ENCODE results near the gene SEPTIN11.

SEPTIN11 gene

GRCh38 chr4:76981644-76982043 is 32.1 kb downstream of the SEPTIN11 start:
- no peak for DNase-seq

DNA sequence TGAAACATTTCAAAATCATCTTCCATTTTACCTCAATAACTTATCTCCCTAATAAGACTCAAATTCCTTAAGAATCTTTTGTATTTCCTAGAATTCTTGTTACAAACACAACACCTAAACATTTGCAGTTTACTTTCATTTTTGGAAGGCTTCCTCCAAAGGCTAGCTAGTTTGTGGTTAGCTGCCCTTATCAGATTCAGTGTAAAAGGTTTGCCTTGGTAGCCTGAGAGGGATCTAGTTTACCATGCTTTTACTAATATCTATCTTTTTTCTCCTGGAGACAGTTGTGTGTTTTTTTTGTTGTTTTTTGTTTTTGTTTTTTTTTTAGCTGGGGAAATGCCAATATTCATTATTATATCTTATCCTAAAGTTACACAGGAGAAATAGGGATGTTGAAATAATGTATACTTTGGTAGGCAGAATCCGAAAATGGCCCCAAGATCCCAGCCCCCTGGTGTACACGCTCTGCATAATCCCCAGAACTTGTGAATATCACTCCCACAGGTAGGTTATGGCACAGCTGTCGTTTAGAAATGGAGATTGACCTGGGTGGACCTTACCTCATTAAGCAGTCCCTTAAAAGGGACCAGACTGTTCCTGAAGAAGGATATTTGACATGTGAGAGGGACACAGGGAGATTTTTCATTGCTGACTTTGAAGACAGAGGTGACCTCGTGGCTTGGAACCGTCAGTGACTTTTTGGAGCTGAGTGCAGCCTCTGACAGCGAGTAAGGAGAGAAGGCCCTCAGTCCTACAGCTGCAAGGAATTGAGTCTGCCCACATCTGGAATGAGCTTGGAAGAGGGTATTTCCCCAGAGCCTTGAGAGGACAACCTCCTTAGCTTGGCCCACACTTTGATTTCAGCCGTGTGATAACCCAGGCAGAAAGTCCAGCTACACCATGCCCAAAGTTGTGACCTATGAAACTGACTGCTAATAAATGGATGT is 33.4 kb downstream of the SEPTIN11 start:
- DNase-seq, result no peak

DNA sequence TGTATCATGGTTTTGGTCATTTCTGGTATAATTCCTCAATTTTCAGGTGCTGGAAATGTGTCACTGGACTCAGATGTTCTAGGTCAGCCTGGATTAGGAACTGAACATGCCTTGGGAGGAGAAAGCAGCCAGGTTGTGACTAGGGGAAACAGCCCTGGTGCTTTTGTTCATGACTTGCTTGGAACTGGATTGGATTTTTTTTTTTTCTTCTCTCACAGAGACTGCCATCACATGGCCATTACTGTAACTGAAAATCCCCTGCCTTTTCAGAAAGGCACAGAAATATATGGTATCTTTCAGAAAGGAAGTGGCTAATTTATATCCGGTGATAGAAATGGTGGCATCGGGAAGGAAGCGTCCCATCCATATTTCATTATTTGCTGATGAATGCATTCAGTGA is 34.6 kb downstream of the SEPTIN11 start:
- DNase-seq, result no peak

GRCh38 chr4:76984788-76985211 is 35.2 kb downstream of the SEPTIN11 start:
- no peak for DNase-seq

DNA sequence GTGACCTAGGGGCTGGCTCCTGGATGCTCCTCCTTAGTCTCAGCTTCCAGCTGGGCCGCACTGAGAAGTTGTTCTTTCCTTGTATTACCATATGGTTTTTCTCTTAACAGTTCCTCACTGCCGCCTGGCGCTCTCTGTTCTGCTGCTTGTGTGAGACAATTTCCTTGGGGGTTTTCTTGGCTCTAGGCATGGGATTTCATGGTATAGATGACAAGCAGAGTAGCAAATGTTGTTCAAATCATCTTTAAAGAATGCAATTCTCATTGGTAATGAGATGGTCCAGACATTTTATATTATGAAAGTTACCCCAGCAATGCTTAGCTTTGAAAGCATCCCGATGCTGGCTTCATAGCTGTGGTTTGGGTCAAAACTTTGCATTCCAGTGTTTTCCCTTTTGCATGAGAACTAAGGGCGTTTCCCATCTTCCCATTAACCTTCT is 37.6 kb downstream of the SEPTIN11 start:
- DNase-seq, result no peak

DNA sequence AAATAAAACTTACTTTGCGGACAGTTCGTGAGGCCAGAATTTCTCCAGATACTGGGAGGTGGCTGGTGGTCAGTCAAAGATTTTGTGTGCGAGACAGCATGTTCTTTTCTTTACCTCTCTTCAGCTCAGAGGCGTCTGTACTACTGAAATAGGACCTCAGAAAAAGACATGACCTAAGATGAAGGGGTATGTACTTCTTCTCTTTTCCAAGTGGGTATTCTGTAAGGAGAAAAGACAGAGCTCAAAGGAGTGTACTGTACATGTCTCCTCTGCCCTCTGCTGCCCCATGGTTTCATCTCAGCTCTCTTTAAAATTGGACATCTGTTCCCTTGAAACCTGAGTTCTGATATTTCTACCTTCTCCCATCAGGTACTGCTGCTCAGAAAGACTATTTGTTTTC is 38.1 kb downstream of the SEPTIN11 start:
- DNase-seq, result no peak

- DNase-seq, result no peak
Measured at GRCh38 chr4:76989391-76990061, 40.0 kb downstream of the SEPTIN11 start.

DNA sequence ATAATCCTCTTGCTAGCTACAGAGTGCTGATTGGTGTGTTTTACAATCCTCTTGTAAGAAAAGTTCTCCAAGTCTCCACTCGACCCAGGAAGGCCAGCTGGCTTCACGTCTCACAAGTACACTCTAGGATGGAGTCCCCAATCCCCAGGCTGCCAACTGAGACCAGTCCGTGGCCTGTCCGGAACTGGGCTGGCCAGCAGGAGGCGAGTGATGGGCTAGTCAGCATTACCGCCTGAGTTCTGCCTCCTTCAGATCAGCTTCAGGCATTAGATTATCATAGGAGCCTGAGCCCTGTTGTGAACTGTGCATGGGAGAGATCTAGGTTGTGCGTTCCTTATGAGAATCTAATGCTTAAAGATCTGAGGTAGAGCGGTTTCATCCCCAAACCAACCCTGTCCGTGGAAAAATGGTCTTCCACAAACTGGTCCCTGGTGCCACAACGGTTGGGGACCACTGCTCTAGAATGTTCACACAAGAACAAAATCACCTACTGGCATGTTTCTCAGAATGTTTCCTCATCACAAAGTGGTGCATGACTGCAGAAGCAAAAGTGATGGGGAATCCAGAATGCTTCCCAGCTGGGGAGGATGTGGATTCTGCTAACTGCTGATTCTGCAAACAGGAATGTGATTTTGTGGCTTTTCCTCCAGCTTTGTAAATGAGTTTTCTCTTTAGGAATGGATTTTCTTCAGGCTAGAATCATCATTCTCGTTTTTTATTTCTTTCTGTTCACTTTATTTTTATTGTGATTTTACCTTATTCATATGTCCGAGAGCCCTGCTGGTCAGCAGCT is 40.9 kb downstream of the SEPTIN11 start:
- no peak for DNase-seq

DNA sequence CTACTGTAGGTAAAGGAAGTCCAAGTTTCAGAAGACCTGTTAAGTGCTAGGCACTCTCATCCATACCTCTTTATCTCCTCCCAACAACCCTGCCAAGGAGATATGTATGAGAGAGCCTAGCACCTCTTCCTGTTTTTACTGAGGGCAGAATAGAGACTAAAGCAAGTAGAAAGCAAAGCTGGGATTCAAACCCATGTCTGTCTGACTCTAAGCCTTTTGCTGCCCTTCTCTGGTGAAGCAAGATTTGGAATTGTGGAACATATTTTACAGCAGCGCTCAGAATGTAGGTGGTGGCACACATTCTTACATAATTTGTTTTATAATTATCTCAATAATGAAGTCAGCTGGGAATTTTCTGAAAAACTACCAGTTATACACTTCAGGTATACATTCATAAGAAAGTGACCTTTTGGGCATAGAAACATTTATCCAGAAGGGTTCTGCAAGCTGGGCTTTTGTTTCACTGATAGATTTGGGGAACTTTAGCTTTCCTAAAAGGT is 41.7 kb downstream of the SEPTIN11 start:
- no peak for DNase-seq

DNA sequence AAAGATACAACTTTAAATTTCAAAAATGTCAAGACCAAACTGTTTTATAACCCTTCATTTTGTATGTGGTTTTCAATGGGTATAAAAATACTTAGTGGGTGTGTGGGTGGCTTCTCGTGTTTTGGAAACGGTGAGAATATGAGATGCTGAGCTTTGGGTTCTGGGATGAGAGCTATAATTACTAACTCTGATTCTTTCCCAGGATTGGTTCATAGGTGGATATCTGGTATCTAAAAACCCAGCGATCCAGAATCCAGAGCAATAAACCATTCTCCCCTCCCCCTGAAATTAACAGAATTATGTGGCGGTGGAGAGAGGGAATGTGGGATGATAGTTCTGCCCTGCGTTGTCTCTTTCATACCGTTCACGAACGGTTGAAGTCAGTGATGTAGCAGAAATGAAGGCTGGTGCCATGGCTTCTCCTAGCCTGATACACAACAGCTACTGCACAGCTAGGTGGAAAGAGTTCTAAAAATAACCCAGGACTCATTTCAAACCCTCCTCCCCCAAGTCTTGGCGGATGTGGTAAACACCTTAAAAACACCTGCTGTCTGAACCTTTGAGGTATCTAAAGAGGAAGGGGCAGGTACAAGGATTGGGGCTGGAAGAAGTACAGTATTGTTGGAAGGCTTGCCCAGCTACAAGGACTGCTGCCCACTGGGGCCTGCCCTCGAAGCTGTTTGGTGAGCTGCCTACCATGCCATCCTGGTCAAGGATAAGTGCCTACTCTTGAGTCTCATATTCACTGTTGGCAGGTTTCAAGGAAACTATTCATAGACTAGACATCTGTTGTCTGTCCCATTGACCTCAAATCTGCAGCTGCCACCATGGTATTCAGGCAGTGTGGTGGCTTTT is 44.5 kb downstream of the SEPTIN11 start:
- DNase-seq, result peak; percentile 80

DNA sequence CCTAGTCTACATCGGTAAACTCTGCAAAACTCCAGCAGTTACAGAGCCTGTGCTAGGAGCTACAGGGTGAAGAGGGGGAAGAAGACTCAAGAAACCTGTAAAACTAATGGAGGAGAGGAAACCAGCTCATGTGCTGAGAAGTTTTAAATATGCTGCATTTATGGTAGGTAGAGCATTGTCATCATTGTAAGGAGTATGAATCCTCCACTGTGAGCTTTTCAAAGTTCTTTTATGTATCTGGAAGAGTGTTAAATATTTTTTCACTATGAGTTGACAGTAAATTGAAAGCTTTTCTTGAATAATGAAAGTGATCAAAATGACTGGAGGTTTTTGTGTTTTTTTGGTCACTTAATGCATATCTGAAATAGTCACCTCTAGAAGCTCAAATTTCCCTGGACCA is 46.2 kb downstream of the SEPTIN11 start:
- no peak for DNase-seq

GRCh38 chr4:76996445-76996844 is 46.9 kb downstream of the SEPTIN11 start:
- peak; percentile 44 for DNase-seq

DNA sequence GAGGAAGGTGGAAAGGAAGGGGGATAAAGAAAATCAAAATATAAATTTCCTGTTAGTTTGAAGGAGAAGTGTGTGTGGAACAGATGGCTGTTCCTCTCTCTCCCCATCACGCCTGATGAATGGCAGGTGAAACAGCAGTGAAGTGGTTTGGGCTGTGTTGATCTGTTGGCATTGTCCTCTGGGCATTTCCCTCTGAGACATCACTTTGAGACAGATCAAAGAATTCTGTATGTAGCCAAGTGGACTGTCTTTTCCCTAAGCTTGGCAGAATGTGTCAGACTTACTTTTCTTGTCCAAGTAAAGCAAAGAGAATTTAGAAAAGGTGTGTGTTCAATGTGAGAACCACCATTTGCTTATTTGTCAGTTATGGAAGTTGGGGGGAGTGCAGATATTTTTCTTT is 47.5 kb downstream of the SEPTIN11 start:
- DNase-seq, result peak; percentile 29

- no peak for DNase-seq
Measured at GRCh38 chr4:76997532-76997931, 48.0 kb downstream of the SEPTIN11 start.

DNA sequence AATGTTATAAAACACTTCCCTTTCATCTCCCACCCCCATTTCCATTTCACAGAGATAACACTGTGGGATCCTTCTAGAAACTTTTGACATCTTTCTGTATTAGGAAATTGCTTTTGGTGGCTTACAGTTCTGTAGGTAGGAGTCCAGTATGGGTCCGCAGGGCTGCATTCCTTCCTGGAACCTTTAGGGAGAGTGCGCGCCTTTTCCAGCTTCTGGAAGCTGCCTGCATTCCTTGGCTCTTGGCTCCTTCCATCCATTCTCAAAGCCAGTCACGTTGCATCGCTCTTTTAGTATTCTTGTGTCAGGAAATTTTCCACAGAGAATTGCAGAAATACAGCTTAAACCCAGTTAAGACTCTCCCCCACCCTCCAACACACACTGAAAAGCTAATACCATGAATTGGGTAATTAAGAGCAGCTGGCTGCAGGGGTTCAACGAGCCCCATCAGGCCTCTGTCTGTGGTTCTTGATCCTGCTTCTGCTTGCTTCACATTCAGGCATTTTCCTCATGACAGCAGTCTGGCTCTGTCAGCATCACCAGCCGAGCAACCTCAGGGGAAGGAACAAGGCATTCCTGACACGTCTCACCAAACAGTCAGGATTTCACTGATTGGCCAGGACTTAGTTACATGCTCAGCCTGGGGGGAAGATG is 48.8 kb downstream of the SEPTIN11 start:
- DNase-seq, result no peak

Data from NCI-H510A (cell line).